ENCODE data around the gene CAPN5.

GRCh38 chr11:77085652-77086051 is 18.9 kb downstream of the CAPN5 start:
- TF ChIP-seq, protein P1, sequence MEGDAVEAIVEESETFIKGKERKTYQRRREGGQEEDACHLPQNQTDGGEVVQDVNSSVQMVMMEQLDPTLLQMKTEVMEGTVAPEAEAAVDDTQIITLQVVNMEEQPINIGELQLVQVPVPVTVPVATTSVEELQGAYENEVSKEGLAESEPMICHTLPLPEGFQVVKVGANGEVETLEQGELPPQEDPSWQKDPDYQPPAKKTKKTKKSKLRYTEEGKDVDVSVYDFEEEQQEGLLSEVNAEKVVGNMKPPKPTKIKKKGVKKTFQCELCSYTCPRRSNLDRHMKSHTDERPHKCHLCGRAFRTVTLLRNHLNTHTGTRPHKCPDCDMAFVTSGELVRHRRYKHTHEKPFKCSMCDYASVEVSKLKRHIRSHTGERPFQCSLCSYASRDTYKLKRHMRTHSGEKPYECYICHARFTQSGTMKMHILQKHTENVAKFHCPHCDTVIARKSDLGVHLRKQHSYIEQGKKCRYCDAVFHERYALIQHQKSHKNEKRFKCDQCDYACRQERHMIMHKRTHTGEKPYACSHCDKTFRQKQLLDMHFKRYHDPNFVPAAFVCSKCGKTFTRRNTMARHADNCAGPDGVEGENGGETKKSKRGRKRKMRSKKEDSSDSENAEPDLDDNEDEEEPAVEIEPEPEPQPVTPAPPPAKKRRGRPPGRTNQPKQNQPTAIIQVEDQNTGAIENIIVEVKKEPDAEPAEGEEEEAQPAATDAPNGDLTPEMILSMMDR (IDR thresholded peaks at IDR 0.05; ENCODE audit: low read depth, low read length) = no peak
- no peak for TF ChIP-seq EZH2phosphoT487 (IDR thresholded peaks at IDR 0.05; ENCODE audit: low read depth)

Data from OCI-LY3 (cell line).